GM18870 (cell line): ENCODE results near the gene CEP112.

Experiments
- ATAC-seq: cut with Tn5 transposase; IDR thresholded peaks from one replicate; pipeline ENCODE4 v1.9.1; 2021; ENCODE audit warnings: moderate library complexity; ENCODE audit not compliant: unreplicated experiment

CEP112 gene

DNA sequence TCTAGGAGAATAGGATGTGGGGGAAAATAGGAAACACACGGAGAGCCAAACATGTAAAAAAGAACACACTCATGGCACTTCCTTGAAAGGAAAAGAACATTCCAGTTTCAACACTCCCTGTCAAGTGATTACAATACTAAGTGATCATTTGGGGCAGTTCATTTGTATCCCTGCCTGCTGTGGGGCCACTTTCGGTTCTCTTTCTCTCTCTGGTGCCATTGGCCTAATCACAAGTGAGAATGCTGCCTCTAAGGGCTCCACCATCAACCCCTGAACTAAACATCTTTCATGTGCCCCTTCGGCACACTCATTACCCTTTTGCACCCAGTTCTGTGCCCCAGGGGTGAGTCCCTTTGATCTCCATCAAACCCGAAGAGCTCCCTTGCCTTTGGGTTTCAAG lies 197.3 kb downstream of the CEP112 start:
- no peak for ATAC-seq

DNA sequence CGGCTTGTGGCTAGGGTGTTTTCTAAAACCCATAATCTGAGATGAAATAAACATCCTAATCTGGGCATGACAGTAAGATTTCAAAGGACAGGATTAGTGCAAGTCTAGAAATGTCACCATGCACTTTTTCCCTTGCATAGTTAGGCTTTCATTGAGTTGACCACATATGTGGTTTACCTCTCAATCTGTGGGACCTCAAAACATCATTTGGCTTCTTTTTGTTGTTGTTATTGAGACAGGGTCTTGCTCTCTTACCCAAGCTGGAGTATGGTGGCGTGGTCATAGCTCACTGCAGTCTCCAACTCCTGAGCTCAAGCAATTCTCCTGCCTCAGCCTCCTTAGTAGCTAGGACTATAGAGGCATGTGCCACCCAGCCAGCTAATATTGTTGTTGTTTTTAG lies 197.8 kb downstream of the CEP112 start:
- no peak for ATAC-seq

DNA sequence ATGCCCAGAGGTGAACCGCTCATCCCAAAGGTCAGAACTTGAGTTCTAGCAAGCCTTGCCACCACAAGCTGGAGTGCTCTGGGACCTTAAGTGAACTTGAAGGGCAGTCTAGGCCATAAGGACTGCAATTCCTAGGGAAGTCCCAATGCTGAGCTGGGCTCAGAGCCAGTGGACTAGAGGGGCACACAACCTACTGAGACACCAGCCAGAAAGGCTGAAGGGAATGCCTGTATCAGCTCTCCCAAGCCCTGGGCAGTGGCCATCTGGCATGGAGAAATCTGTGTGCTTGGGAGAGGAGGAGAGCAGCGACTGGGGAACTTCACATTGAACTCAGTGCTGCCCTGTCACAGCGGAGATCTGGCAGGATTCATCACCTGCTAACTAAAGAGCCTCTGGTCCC lies 201.3 kb downstream of the CEP112 start:
- no peak for ATAC-seq

DNA sequence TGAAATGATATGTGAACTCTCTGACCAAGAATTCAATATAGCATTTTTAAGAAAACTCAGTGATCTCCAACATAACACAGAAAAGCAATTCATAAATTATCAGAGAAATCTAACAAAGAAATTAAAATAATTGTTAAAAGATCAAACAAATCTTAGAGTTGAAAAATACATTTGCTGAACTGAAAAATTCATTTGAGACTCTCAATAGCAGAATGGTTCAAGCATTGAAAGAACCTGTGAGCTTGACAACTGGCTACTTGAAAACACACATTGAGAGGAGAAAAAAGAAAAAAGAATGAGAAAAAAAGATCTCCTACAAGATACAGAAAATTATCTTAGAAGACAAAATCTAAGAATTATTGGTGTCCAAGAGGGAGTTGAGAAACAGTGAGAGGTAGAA lies 203.5 kb downstream of the CEP112 start:
- no peak for ATAC-seq

DNA sequence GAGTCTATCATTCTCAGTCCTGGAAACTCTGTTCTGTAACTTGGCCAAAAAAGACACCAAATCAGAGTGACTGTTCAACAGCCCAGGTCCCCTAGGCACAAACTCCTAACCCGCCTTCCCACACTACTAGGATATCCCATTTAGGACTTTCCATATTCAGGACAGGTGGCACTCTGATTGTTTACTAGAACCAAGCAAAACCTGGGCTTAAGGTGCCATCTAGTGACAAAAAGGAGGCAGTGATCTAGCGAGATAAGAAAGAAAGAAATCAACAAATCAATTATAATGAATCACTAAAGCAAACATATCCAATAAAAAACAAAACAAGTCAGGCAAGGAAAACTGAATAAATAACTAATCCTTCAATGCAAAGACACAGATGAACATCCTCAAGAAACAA lies 203.9 kb downstream of the CEP112 start:
- no peak for ATAC-seq

DNA sequence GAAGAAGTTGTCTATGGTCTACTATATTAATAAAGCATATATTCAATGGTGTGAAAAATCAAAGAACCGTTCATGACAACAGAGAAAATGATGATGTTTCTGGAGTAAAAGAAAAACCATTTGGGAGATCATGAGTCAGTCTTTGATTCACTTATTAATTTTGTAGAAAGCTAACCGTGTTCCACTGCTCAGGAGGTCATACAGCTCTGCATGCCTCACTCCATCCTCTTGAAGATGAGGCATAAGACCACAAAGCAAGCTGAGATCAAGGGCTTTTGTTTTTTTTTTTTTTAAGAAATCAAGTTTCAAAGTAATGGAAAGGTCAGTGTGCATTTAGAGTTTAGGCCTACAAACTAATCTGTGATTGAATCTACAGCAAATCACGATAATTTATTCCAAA lies 206.4 kb downstream of the CEP112 start:
- no peak for ATAC-seq

DNA sequence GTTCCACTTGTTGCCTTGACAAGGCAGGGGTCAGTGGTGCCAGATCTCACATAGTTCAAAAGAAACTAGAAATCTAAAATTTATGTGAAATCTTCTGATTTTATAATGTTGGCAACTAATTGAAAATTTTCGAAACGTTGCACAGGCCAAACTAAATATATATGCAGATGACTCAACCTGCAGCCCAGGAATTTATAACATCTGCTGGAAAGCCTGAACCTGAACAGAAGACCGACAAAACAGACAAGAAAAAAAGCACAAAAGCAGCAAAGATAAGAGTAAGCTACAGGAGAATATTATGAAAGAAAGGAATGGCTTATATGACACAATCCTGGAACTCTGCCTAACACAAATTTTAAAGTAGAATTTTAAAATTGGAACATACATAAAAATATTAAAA lies 207.6 kb downstream of the CEP112 start:
- no peak for ATAC-seq

DNA sequence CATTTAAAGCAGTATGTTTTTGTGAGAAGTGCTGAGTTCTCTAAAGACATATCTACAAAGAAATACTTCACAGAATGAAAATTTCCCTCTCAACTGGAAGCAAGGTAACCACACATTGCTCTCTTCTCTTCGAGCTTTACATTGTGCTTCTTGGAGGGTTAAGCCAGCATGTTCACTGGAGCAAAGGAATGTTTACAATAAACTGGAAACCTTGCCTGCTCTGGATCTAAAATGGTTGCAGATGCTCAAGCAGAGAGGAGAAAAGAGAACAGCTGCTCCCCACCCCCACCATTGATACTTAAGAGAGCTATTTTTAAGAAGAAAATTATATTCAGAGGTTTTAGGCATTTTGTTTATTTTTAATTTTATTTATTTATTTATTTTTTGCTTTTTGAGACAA lies 213.1 kb downstream of the CEP112 start:
- ATAC-seq = no peak

DNA sequence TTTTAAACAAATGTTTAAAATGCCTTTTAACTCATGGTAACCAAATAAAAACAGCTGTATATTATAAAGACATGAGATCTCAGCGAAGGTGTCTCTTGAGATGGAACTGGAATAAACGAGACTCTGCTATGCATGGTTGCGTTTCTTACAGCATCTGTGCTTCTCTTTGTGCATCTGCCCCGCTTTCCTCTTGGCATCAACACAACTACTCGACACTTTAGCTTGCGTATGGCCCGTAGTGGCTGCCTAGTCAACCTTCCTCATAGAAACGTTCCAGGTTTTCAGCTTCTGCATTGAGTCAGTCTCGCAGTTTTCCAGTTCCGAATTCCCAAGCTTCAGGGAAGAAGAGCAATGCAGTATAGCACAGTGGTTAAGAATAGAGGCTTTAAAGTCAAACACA lies 214.9 kb downstream of the CEP112 start:
- no peak for ATAC-seq

DNA sequence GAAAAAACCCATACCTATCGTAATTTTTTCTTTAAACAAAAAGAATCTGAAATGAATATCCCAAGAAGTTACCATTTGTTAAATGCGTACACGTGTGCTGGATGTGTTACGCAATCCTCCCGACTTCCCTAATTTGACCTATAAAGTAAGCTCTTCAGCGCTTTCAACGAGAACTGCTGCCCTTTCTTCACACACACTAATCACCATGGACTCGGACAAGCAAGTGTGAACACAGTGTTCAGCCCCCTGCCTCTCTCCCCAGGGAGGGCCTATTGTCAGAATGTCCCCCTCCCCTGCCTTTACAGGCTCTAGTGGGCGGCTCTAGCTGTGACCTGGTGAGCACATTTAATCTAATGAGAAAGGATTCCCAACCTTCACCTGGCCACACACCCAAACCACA lies 216.1 kb downstream of the CEP112 start:
- no peak for ATAC-seq

DNA sequence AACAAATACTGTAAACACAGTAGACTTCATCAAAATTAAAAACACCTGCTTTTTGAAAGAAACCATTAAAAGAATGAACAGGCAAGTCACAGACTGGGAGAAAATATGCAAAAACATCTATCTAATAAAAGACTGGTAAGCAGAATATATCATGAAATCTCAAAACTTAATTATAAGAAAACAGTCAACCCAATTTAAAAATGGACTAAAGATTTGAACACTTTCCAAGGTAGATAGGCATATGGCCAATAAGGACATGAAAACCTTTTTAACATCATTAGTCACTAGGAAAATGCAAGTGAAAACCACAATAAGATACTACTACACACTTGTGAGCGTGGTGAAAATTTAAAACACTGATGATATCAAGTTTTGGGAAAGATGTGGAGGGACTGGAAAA lies 218.7 kb downstream of the CEP112 start:
- no peak for ATAC-seq

DNA sequence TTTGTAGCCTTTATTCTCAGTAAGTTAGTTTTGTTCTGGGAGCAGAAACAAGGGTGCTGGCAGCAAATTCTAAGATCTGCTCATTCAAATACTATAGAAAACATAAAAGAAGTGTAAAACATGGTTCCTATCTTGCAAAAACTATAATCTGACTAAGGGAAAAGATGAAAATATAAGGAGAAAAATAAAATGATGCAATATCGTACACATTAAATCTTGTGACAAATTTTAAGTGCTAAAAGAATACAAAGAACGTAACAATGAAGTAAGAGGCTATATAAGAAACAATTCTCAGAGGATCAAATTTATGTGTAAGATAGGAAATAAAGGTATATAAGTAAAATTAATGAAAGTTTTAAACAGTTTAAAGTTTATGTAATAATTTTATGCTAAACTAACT lies 224.6 kb downstream of the CEP112 start:
- ATAC-seq = no peak

DNA sequence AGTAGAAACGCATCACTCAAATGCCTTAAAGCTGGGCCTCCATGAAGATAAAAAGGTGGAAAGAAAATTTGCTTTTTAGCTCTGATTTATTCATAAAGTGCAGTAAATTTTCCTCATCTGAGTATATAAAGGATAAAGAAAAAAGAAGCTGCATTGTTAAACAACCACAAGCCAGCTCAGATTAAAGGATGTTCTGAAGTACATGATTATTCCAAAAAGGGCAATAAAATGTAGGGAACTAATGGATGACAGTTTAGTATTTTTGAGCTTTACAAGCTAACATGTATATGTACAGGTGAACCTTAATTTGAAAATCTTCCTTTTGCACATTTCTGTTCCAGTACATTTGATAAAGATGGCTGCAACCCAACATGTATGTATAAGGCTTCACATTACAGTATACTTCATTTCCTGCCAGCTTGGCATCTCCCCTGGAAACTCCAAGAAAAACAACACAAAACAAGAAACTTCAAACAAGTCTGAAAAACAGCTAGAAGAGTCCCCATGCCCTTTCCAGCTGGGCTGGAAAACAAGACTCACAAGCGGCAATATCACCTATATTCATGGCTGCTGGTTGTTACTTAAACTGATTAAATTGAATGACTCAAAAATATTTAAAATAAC lies 225.7 kb downstream of the CEP112 start:
- no peak for ATAC-seq

DNA sequence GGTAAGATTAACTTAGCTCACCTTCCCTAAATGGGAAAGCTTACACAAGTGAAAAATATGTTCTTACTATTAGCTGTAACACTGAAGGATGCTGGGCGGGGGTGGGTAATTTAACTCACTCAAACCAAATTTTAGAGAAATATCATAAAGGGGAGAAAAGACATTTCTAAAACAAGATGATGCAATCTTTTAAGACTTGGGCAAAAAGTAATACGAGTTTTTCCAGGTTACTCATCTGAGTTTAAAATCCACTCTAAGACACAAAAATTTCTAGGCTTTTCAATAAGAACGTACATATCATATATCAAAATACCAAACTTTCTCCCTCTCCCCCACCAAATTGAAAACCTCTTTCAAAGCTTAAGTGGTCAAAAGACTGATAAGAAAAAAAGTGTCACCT lies 228.8 kb downstream of the CEP112 start:
- ATAC-seq = no peak

DNA sequence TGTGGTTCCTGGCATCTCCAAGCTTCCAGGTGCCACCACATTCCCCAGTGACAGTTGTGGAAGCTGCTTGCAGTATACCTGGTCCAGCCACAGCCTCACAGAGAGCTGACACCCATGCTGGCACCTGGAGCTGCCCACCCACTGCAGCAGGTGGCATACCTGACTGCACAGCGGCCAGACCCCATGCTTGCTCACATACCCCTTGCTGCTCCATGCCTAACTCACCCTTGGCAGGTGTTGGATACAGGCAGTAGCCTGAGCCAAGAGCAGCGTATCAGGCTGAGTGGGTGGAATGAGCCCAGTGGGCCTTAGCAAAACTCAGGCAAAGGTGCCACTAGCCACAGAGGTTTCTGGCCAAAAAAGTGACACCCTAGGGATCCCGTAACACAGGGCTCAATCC lies 232.3 kb downstream of the CEP112 start:
- no peak for ATAC-seq

DNA sequence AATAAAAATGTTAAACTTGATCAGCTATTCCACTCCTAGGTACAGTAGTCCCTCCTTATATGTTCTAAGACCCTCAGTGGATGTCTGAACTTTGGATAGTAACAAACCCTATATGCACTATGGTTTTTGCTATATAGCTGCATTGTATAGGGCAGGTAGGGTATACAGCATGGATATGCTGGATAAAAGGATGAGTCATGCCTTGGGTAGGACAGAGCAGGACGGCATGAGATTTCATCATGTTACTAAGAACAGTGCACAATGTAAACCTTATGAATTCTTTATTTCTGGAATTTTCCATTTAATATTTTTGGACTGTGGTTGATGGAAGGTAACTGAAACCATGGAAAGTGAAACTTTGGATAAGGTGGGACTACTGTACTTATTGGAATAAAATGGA lies 235.1 kb downstream of the CEP112 start:
- no peak for ATAC-seq

DNA sequence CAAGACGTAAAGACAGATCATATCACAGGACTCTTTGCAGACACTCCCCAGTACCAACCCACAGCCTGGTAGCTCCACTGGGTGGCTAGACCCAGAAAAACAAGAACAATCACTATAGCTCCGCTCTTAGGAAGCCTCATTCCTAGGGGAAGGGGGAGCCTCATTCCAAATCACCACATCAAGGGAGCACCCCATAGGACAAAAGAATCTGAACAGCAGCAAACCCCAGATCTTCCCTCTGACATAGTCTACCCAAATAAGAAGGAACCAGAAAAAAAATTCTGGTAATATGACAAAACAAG lies 237.8 kb downstream of the CEP112 start:
- ATAC-seq = no peak

DNA sequence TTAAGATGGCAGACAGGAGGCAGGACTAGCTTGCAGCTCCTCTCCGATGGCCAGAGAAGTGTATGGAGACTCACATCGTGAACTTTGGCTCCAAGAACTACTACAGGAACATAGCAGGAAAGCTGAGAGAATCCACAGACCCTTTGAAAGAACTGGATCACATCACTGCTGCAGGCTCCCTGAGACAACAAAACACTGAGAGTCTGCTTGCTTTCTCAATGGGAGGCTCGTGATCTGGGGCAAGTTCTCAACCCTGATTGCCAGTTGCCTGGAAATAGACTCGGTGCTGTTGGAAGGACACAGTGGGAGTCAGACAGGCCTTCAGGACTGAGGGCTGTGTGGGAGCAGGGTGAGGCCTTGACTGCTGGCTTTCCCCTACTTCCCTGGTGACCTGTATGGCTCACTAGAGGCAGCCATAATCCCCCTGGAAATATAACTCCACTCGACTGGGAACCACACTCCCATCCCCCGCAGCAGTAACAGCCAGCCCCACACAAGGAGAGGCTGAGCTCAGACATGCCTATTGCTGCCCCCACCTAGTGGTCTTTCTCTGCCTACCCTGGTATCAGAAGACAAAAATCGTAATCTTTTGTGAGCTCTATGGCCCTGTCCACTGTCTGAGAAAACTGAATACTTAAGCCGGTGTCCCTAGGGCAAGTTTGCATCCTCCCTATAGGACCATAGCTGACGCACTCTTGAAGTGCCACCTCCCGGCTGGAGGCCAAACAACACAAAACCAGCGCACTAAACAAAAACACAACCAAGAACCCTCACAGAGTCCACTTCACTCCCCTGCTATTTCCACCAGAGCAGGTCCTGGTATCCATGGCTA lies 238.4 kb downstream of the CEP112 start:
- no peak for ATAC-seq

DNA sequence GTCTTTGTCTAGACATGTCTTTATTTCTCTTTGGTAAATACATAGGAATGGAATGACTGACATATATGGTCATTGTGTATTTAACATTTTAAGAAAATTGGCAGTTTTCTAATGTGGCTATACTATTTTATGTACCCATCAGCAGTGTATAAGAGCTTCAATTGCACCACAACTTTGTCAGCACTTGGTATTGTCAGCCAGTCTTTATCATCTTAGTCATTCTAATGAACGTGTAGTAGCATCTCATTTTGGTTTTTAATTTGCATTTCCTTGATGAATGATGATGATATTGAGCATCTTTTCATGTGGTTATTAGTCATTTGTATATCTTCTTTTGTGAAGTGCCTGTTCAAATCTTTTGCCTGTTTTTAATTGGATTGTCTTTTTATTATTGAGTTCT lies 239.3 kb downstream of the CEP112 start:
- no peak for ATAC-seq

DNA sequence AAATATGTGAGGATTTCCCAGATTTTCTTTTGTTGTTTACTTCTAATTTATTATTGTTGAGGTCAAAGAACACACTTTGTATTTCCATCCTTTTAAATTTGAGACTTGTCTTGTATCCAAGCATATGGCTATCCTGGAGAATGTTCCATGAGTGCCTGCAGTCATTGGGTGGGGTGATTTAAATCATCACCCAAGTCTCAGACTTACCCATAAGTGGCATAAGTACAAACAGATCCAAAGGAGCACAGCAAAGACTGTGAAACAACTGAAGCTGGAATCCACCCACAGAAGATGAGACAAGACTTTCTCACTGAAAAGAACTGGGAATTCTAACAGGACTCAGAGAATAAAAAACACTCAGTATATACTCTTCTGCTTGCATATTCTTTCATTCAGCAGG lies 239.9 kb downstream of the CEP112 start:
- ATAC-seq = no peak

DNA sequence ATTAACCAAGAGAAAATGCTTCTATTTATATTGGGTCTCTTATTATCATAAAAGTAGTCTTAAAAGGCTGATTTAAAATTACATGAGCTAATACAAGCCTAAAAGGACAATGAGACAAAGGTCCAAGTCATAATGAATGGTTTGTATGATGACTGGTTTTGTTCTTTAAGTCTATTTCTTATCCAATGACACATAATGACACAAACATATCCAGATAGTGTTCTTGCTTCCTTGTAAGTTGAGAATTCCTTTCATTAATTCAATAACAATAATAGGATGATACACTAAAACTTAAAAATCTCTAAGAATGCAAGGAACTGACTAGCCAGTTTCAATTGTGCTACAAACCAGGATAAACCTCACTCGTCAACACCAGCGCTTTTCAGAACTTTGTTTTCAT lies 244.1 kb downstream of the CEP112 start:
- no peak for ATAC-seq

DNA sequence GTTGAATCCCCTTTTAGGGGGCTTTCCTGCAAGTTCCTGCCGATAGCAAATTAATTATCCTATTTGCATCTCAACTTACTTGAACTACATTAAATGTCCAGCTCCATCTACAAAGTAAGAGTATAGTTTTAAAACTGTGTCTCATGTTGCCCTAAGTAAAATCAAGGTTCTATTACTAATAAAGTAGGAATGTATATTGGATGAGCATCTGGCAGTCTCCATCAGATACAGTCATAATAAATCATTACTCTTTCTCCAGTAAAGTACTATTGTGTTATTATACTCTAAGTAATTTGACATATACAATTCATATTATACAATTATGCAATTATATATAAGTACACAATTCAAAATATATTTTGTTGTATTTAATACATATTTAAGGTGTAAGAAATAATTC lies 249.3 kb downstream of the CEP112 start:
- no peak for ATAC-seq

DNA sequence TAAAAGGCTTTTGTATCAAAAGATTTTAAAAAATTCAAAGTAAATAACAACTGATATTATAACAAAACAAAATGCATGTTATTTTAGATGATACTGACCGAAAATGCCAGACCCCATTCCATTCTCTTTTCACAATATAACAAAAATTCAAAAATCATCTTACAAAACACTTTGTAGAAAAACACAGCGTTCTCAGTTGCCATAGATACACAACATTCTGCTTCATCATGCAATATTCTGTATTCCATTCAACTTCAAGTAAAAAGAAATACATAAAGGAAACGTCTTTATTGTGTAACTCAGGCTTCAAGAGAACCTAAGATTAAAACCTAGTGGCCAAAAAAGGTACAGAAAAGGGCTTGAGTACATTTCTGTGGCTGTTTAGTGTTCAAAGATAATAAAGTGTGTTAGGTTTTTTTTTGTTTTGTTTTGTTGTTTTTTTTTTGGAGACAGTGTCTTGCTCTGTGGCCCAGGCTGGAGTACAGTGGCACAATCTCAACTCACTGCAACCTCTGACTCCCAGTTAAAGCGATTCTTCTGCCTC lies 250.5 kb downstream of the CEP112 start:
- no peak for ATAC-seq
